WTC11 (cell line): ENCODE results near the gene KLB. TPM values are rescaled to one million over a fixed set of nuclear protein-coding genes. Genes with fewer than 3 reads are reported as not detected.
A peak's percentile ranks its signal among the peaks of the same experiment; 100 is the strongest.

Experiments used
- ATF2 ChIP-seq: sonication (generic); formaldehyde crosslinking; IDR thresholded peaks from 2 replicates; pipeline ENCODE4 v1.8.1; 2022; ENCODE audit warnings: low read depth, missing genetic modification reagents, borderline replicate concordance
- CBFB ChIP-seq: sonication (generic); formaldehyde crosslinking; IDR thresholded peaks from 2 replicates; pipeline ENCODE4 v1.8.1; 2022; ENCODE audit warnings: mild to moderate bottlenecking, low read depth, missing genetic modification reagents
- FOXP1 ChIP-seq: sonication (generic); formaldehyde crosslinking; IDR thresholded peaks from 2 replicates; pipeline ENCODE4 v1.8.0; 2022; ENCODE audit warnings: missing genetic modification reagents, mild to moderate bottlenecking, moderate library complexity, borderline replicate concordance
- HMGA2 ChIP-seq: fragments of 250-450 bp; sonication (Bioruptor Pico); IDR thresholded peaks from 2 replicates; pipeline ENCODE4 v1.4.0; 2021; ENCODE audit warnings: mild to moderate bottlenecking, moderate library complexity
- KAT7 ChIP-seq: sonication (generic); formaldehyde crosslinking; IDR thresholded peaks from 2 replicates; pipeline ENCODE4 v1.8.1; 2023; ENCODE audit warnings: missing genetic modification reagents, mild to moderate bottlenecking, borderline replicate concordance
- MLX ChIP-seq: sonication (generic); formaldehyde crosslinking; IDR thresholded peaks from 2 replicates; pipeline ENCODE4 v1.8.1; 2023; ENCODE audit warnings: mild to moderate bottlenecking, missing genetic modification reagents, moderate library complexity
- NR2C2 ChIP-seq: sonication (generic); formaldehyde crosslinking; IDR thresholded peaks from 2 replicates; pipeline ENCODE4 v1.8.0; 2022; ENCODE audit warnings: mild to moderate bottlenecking, missing genetic modification reagents
- NR3C1 ChIP-seq: sonication (generic); formaldehyde crosslinking; conservative IDR thresholded peaks from 2 replicates; pipeline ENCODE4 v1.8.1; 2023; ENCODE audit warnings: low read depth, mild to moderate bottlenecking, missing genetic modification reagents
- ZBTB21 ChIP-seq: sonication (generic); formaldehyde crosslinking; IDR thresholded peaks from 2 replicates; pipeline ENCODE4 v1.8.1; 2023; ENCODE audit warnings: mild to moderate bottlenecking, missing genetic modification reagents, borderline replicate concordance
- ZBTB43 ChIP-seq: sonication (generic); formaldehyde crosslinking; IDR thresholded peaks from 2 replicates; pipeline ENCODE4 v1.8.1; 2023; ENCODE audit warnings: mild to moderate bottlenecking, missing genetic modification reagents
- ZNF138 ChIP-seq: sonication (generic); formaldehyde crosslinking; conservative IDR thresholded peaks from 2 replicates; pipeline ENCODE4 v1.8.1; 2022; ENCODE audit warnings: mild to moderate bottlenecking, moderate library complexity, missing genetic modification reagents
- ZNF219 ChIP-seq: sonication (generic); formaldehyde crosslinking; IDR thresholded peaks from 2 replicates; pipeline ENCODE4 v1.8.0; 2023; ENCODE audit warnings: missing genetic modification reagents, mild to moderate bottlenecking, borderline replicate concordance
- ZNF416 ChIP-seq: fragments of 250-450 bp; sonication (Bioruptor Pico); IDR thresholded peaks from 2 replicates; pipeline ENCODE4 v1.9.0; 2021; ENCODE audit warnings: mild to moderate bottlenecking, inconsistent platforms
- total RNA-seq: library from RNA; stranded (reverse); gene quantifications from 3 replicates; pipeline ENCODE4 v1.2.3, GENCODE V29; 2021
- TF ChIP-seq, protein P1 (sequence below): fragments of 250-450 bp; sonication (Bioruptor Pico); IDR thresholded peaks from 2 replicates; pipeline ENCODE4 v2.1.2; 2022; ENCODE audit warnings: mild to moderate bottlenecking, moderate library complexity
- TF ChIP-seq, protein P2 (sequence below): sonication (generic); formaldehyde crosslinking; IDR thresholded peaks from 2 replicates; pipeline ENCODE4 v1.8.0; 2022; ENCODE audit warnings: mild to moderate bottlenecking, missing genetic modification reagents
- TF ChIP-seq, protein P3 (sequence below): fragments of 250-450 bp; sonication (Bioruptor Pico); IDR thresholded peaks from 2 replicates; pipeline ENCODE4 v1.9.0; 2021; ENCODE audit warnings: moderate library complexity, mild to moderate bottlenecking, inconsistent platforms, borderline replicate concordance
- TF ChIP-seq, protein P4 (sequence below): sonication (generic); formaldehyde crosslinking; IDR thresholded peaks from 2 replicates; pipeline ENCODE4 v1.8.0; 2023; ENCODE audit warnings: missing genetic modification reagents, mild to moderate bottlenecking, borderline replicate concordance
- TF ChIP-seq, protein P5 (sequence below): sonication (generic); formaldehyde crosslinking; IDR thresholded peaks from 2 replicates; pipeline ENCODE4 v1.8.1; 2022; ENCODE audit warnings: mild to moderate bottlenecking, missing genetic modification reagents, moderate library complexity, borderline replicate concordance
- TF ChIP-seq, protein P6 (sequence below): sonication (generic); formaldehyde crosslinking; IDR thresholded peaks from 2 replicates; pipeline ENCODE4 v1.8.1; 2023; ENCODE audit warnings: mild to moderate bottlenecking, missing genetic modification reagents, borderline replicate concordance

The KLB gene
- total RNA-seq, 1 experiment from 2014 or later: not detected

GRCh38 chr4:39446842-39447573 lies 40.3 kb downstream of the KLB start (continued):
- TF ChIP-seq ZBTB21 (CRISPR knock-in tag): no peak; the same call in 1 of the 2 replicates
- TF ChIP-seq, protein P1, sequence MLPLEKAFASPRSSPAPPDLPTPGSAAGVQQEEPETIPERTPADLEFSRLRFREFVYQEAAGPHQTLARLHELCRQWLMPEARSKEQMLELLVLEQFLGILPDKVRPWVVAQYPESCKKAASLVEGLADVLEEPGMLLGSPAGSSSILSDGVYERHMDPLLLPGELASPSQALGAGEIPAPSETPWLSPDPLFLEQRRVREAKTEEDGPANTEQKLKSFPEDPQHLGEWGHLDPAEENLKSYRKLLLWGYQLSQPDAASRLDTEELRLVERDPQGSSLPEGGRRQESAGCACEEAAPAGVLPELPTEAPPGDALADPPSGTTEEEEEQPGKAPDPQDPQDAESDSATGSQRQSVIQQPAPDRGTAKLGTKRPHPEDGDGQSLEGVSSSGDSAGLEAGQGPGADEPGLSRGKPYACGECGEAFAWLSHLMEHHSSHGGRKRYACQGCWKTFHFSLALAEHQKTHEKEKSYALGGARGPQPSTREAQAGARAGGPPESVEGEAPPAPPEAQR (CRISPR knock-in tag): no peak
- peak; percentile 74; the same call in 1 of the 2 replicates for TF ChIP-seq ZNF138 (CRISPR knock-in tag)
- TF ChIP-seq, protein P2, sequence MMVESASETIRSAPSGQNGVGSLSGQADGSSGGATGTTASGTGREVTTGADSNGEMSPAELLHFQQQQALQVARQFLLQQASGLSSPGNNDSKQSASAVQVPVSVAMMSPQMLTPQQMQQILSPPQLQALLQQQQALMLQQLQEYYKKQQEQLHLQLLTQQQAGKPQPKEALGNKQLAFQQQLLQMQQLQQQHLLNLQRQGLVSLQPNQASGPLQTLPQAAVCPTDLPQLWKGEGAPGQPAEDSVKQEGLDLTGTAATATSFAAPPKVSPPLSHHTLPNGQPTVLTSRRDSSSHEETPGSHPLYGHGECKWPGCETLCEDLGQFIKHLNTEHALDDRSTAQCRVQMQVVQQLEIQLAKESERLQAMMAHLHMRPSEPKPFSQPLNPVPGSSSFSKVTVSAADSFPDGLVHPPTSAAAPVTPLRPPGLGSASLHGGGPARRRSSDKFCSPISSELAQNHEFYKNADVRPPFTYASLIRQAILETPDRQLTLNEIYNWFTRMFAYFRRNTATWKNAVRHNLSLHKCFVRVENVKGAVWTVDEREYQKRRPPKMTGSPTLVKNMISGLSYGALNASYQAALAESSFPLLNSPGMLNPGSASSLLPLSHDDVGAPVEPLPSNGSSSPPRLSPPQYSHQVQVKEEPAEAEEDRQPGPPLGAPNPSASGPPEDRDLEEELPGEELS (CRISPR knock-in tag): no peak; the same call in 1 of the 2 replicates
- no peak for TF ChIP-seq ATF2
- TF ChIP-seq, protein P3, sequence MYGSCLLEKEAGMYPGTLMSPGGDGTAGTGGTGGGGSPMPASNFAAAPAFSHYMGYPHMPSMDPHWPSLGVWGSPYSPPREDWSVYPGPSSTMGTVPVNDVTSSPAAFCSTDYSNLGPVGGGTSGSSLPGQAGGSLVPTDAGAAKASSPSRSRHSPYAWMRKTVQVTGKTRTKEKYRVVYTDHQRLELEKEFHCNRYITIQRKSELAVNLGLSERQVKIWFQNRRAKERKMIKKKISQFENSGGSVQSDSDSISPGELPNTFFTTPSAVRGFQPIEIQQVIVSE: no peak
- no peak for TF ChIP-seq ZNF219 (CRISPR knock-in tag)
- TF ChIP-seq, protein P4, sequence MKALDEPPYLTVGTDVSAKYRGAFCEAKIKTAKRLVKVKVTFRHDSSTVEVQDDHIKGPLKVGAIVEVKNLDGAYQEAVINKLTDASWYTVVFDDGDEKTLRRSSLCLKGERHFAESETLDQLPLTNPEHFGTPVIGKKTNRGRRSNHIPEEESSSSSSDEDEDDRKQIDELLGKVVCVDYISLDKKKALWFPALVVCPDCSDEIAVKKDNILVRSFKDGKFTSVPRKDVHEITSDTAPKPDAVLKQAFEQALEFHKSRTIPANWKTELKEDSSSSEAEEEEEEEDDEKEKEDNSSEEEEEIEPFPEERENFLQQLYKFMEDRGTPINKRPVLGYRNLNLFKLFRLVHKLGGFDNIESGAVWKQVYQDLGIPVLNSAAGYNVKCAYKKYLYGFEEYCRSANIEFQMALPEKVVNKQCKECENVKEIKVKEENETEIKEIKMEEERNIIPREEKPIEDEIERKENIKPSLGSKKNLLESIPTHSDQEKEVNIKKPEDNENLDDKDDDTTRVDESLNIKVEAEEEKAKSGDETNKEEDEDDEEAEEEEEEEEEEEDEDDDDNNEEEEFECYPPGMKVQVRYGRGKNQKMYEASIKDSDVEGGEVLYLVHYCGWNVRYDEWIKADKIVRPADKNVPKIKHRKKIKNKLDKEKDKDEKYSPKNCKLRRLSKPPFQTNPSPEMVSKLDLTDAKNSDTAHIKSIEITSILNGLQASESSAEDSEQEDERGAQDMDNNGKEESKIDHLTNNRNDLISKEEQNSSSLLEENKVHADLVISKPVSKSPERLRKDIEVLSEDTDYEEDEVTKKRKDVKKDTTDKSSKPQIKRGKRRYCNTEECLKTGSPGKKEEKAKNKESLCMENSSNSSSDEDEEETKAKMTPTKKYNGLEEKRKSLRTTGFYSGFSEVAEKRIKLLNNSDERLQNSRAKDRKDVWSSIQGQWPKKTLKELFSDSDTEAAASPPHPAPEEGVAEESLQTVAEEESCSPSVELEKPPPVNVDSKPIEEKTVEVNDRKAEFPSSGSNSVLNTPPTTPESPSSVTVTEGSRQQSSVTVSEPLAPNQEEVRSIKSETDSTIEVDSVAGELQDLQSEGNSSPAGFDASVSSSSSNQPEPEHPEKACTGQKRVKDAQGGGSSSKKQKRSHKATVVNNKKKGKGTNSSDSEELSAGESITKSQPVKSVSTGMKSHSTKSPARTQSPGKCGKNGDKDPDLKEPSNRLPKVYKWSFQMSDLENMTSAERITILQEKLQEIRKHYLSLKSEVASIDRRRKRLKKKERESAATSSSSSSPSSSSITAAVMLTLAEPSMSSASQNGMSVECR (CRISPR knock-in tag): peak; percentile 89
- TF ChIP-seq, protein P5, sequence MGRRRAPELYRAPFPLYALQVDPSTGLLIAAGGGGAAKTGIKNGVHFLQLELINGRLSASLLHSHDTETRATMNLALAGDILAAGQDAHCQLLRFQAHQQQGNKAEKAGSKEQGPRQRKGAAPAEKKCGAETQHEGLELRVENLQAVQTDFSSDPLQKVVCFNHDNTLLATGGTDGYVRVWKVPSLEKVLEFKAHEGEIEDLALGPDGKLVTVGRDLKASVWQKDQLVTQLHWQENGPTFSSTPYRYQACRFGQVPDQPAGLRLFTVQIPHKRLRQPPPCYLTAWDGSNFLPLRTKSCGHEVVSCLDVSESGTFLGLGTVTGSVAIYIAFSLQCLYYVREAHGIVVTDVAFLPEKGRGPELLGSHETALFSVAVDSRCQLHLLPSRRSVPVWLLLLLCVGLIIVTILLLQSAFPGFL (CRISPR knock-in tag): no peak
- 0 out of 2 replicates have a peak, but pooled peaks have one; percentile 32 for TF ChIP-seq NR3C1 (CRISPR knock-in tag)
- TF ChIP-seq NR2C2 (CRISPR knock-in tag): 0 out of 2 replicates have a peak, but pooled peaks have one; percentile 39
- TF ChIP-seq MLX (CRISPR knock-in tag): 0 out of 2 replicates have a peak, but pooled peaks have one; percentile 68
- TF ChIP-seq, protein P6, sequence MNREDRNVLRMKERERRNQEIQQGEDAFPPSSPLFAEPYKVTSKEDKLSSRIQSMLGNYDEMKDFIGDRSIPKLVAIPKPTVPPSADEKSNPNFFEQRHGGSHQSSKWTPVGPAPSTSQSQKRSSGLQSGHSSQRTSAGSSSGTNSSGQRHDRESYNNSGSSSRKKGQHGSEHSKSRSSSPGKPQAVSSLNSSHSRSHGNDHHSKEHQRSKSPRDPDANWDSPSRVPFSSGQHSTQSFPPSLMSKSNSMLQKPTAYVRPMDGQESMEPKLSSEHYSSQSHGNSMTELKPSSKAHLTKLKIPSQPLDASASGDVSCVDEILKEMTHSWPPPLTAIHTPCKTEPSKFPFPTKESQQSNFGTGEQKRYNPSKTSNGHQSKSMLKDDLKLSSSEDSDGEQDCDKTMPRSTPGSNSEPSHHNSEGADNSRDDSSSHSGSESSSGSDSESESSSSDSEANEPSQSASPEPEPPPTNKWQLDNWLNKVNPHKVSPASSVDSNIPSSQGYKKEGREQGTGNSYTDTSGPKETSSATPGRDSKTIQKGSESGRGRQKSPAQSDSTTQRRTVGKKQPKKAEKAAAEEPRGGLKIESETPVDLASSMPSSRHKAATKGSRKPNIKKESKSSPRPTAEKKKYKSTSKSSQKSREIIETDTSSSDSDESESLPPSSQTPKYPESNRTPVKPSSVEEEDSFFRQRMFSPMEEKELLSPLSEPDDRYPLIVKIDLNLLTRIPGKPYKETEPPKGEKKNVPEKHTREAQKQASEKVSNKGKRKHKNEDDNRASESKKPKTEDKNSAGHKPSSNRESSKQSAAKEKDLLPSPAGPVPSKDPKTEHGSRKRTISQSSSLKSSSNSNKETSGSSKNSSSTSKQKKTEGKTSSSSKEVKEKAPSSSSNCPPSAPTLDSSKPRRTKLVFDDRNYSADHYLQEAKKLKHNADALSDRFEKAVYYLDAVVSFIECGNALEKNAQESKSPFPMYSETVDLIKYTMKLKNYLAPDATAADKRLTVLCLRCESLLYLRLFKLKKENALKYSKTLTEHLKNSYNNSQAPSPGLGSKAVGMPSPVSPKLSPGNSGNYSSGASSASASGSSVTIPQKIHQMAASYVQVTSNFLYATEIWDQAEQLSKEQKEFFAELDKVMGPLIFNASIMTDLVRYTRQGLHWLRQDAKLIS (CRISPR knock-in tag): peak; percentile 61; the same call in 1 of the 2 replicates
- TF ChIP-seq ZNF416 (CRISPR knock-in tag): 0 out of 2 replicates have a peak, but pooled peaks have one; percentile 70
- TF ChIP-seq KAT7 (CRISPR knock-in tag): peak; percentile 96
- TF ChIP-seq HMGA2 (CRISPR knock-in tag): no peak
- peak; percentile 67; the same call in 1 of the 2 replicates for TF ChIP-seq ZBTB43 (CRISPR knock-in tag)
- TF ChIP-seq CBFB (CRISPR knock-in tag): peak; percentile 43
- TF ChIP-seq FOXP1 (CRISPR knock-in tag): peak; percentile 91; the same call in 1 of the 2 replicates
